ENCODE measurements around the gene DOCK2.

GRCh38 chr5:170114271-170114670, 477.2 kb downstream of the DOCK2 start:
- TF ChIP-seq, protein P1, sequence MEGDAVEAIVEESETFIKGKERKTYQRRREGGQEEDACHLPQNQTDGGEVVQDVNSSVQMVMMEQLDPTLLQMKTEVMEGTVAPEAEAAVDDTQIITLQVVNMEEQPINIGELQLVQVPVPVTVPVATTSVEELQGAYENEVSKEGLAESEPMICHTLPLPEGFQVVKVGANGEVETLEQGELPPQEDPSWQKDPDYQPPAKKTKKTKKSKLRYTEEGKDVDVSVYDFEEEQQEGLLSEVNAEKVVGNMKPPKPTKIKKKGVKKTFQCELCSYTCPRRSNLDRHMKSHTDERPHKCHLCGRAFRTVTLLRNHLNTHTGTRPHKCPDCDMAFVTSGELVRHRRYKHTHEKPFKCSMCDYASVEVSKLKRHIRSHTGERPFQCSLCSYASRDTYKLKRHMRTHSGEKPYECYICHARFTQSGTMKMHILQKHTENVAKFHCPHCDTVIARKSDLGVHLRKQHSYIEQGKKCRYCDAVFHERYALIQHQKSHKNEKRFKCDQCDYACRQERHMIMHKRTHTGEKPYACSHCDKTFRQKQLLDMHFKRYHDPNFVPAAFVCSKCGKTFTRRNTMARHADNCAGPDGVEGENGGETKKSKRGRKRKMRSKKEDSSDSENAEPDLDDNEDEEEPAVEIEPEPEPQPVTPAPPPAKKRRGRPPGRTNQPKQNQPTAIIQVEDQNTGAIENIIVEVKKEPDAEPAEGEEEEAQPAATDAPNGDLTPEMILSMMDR (conservative IDR thresholded peaks at IDR 0.05 in 1 of 2, IDR thresholded peaks at IDR 0.05 in 1 of 2; ENCODE audit: low read depth in 1 of 2, low read length in 2 of 2) = no peak
- TF ChIP-seq EZH2 (IDR thresholded peaks at IDR 0.05; ENCODE audit: low read length, missing control alignments) = no peak

All from fibroblast of lung (primary cell).